SK-N-MC (cell line): ENCODE results near the gene PLA2G4B.
A peak's percentile ranks its signal among the peaks of the same experiment; 100 is the strongest.

ENCODE experiments used
- DNase-seq: peaks from one replicate; pipeline ENCODE4 v3.0.0-alpha.2; 2011; ENCODE audit warnings: low read depth, low spot score
- H3K27ac ChIP-seq: fragments of 200-600 bp; sonication (generic); 2 replicates; pipeline ENCODE4 v1.5.1; 2016; ENCODE audit warnings: mixed run types
- H3K36me3 ChIP-seq: fragments of 200-600 bp; sonication (generic); 2 replicates; pipeline ENCODE4 v1.6.1; 2017; ENCODE audit warnings: antibody characterized with exemption, low read length, mixed read lengths; ENCODE audit not compliant: insufficient read depth
- H3K4me3 ChIP-seq: fragments of 200-600 bp; sonication (generic); 2 replicates; pipeline ENCODE4 v1.5.1; 2016
- H3K9ac ChIP-seq: fragments of 200-600 bp; sonication (generic); 2 replicates; pipeline ENCODE4 v1.8.0; 2017; ENCODE audit warnings: mixed run types, mixed read lengths; ENCODE audit not compliant: insufficient read length
- H3K9me3 ChIP-seq: fragments of 200-600 bp; sonication (generic); 2 replicates; pipeline ENCODE4 v1.6.1; 2017; ENCODE audit warnings: low read depth, mild to moderate bottlenecking, antibody characterized with exemption, low read length, moderate library complexity, mixed read lengths
- EZH2 ChIP-seq: fragments of 200-600 bp; sonication (generic); IDR thresholded peaks from one replicate; pipeline ENCODE4 v1.6.1; 2017; ENCODE audit warnings: antibody characterized with exemption
- FOXP2 ChIP-seq: optimal IDR thresholded peaks from 2 replicates; pipeline ENCODE3; 2011; ENCODE audit warnings: mild to moderate bottlenecking, moderate library complexity; ENCODE audit not compliant: insufficient read depth; ENCODE audit errors: extremely low read length, control extremely low read depth
- POLR2AphosphoS5 ChIP-seq: IDR thresholded peaks from 2 replicates; pipeline ENCODE4 v1.6.1; 2012; ENCODE audit warnings: mild to moderate bottlenecking, low read depth, low read length, borderline replicate concordance

Gene PLA2G4B

GRCh38 chr15:41795996-41796856 lies 42.4 kb upstream of the PLA2G4B start:
- no peak for TF ChIP-seq FOXP2
- TF ChIP-seq POLR2AphosphoS5 = no peak; the same call in 1 of the 2 replicates
- TF ChIP-seq EZH2 = no peak
- peak overlapping the region; percentile 53 for H3K9ac ChIP-seq
- no peaks in the 10 kb centered on the region for H3K36me3 ChIP-seq
- peak overlapping the region; percentile 99 for H3K27ac ChIP-seq
- H3K4me3 ChIP-seq = peak overlapping the region; percentile 77
- DNase-seq = peak; percentile 80
- H3K9me3 ChIP-seq = no peaks in the 10 kb centered on the region

DNA sequence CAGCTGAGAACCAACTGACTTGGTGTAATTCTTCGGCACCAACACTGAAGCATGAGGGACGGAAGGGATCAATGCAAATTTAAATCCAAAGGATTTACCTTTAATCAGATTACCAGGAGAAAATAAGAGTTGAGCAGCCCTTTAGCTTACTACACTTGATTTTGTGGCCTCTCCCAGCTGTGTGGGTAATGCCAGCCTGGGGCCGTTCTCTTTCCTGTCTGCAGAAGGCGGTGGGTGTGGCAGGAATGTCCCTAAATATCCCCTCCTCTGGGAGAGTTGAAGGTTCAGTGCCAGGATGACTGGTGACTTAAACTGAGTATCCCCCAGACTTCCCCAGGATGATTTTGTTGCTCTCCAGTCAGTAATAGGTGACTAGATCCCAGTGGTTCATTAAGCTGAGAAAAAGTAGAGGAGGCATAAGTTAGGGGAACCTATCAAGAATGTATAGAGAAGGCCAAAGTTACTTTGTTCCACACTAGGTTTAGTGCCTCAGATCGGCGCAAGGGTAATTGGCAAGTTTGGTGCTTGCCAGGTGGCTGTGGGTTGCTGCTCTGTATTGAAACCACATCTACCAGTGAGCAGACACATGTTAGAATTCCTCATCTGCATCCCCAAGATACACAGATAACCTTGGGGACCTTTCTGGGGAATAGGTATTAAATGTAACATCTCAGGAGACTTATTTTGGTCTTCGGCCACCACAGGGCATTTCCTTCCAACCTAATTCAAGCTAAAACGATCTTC lies 41.3 kb upstream of the PLA2G4B start:
- no peak for DNase-seq
- TF ChIP-seq FOXP2 (no peak), POLR2AphosphoS5 (no peak), EZH2 (no peak)
- Histone ChIP-seq H3K36me3 (no peaks in the 10 kb centered on the region), H3K4me3 (peak overlapping the region; percentile 77), H3K9ac (peak overlapping the region; percentile 53), H3K27ac (peak overlapping the region; percentile 99; the same call in 1 of the 2 replicates), H3K9me3 (no peaks in the 10 kb centered on the region)

DNA sequence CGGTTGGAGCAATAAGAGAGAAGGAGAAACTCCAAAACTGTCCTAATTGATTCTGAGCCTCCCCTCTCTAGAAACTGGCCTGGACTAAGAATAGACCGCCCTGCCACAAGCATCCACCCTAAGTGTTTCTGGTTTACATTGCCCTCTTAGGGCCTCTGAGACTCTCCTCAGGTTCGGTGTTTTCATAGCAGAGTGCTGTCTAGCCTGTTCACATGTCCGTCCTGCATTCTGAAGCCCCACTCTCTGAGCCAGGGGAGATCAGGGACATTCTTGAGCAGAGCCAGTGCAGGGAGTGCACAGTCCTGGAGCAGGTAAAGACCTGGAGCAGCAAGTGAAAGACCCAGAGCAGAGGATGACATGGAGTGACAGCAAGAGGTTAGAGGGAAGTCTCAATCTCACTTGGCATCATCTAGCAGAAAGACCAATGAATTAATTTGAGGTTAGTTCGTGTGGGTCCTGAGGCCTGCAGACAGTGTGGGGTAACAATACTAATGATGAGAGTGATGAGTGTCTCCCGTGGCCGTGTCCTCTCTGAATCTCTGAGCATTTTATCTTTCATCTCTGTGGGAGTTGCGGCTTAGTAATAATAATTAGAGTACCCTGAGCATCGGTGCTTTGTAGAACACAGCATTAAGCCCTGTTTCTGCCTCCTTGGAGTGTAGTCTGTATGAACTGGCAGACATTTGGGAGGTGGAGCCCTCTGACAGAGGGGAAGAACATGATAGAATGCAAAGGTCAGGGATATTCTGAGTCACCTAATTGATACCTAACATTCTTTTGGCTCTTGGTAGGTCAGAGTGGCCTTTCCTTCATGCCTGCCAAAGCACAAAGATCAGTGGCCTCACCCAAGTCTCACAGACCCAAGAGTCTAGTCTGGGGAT lies 39.8 kb upstream of the PLA2G4B start:
- H3K27ac ChIP-seq = no peak overlapping the region

DNA sequence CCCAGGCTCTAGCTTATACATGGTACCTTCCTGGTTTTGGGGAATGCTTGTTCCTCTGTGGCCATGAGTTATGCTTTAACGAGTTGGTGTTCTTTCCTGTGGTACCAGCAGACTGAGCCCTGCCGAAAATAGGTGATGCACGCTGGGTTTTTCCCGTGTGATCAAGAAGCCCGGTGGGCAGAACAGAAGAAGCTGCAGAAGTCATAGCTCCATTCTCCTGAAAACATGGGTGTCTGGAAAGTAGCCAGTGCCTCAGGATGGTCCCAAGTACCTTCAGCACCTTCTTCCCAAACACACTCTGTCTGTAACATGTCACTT lies 39.2 kb upstream of the PLA2G4B start:
- no peak overlapping the region for H3K9ac ChIP-seq
- no peak overlapping the region for H3K27ac ChIP-seq
- H3K9me3 ChIP-seq = no peaks in the 10 kb centered on the region
- no peak overlapping the region for H3K4me3 ChIP-seq
- TF ChIP-seq POLR2AphosphoS5 = no peak
- TF ChIP-seq FOXP2 = no peak
- TF ChIP-seq EZH2 = no peak
- DNase-seq = no peak
- H3K36me3 ChIP-seq = no peaks in the 10 kb centered on the region

More for the DNA sequence above, 39.8 kb upstream of the PLA2G4B start:
- Histone ChIP-seq H3K4me3 (no peak overlapping the region), H3K9me3 (no peaks in the 10 kb centered on the region), H3K36me3 (no peaks in the 10 kb centered on the region), H3K9ac (no peak overlapping the region)
- no peak for DNase-seq
- TF ChIP-seq EZH2 = no peak
- no peak for TF ChIP-seq POLR2AphosphoS5
- no peak for TF ChIP-seq FOXP2

DNA sequence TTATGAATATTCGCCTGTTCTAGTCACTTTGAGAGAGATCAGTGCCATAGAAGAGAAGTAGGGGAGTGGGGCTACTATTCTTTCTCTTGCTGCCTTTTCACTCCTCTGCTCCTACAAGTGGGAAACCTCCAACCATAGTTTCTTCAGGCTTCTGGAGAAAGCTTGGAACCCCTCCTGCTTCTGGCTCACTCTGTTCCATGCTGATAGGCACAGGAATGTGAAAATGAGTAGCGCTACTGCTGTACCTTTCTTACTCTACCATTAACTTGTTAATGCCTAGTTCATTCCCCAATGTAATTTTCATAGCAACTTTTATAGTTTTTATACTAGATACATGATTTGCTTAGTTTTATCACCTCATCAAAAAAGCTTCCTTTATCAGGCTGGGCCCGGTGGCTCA lies 37.5 kb upstream of the PLA2G4B start:
- no peak overlapping the region for H3K4me3 ChIP-seq
- H3K9me3 ChIP-seq = no peaks in the 10 kb centered on the region
- H3K9ac ChIP-seq = no peak overlapping the region
- no peak for DNase-seq
- no peak overlapping the region for H3K27ac ChIP-seq
- TF ChIP-seq EZH2 (no peak), FOXP2 (no peak), POLR2AphosphoS5 (no peak)
- H3K36me3 ChIP-seq = no peaks in the 10 kb centered on the region

DNA sequence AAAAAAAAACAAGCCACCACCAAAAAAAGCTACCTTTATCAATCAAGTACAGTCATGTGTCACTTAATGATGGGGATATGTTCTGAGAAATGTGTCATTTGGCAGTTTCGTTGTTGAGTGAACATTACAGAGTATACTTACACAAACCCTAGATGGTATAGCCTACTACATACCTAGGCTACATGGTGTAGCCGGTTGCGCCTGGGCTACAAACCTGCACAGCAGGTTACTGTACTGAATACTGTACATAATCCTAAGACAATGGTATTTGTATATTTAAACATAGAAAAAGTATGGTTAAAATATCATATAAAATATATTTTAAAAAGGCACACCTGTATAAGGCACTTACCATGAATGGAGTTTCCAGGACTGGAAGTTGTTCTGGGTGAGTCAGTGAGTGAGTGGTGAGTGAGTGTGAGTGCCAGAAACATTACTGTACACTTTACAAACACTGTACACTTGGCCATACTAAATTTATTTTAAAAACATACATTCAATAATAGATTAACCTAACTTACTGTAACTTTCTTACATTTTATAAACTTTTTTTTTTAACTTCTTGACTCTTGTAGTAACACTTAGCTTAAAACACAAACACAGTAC lies 36.7 kb upstream of the PLA2G4B start:
- DNase-seq = no peak
- Histone ChIP-seq H3K36me3 (no peaks in the 10 kb centered on the region), H3K9ac (no peak overlapping the region), H3K4me3 (no peak overlapping the region), H3K9me3 (no peaks in the 10 kb centered on the region), H3K27ac (no peak overlapping the region)
- TF ChIP-seq FOXP2 = no peak
- no peak for TF ChIP-seq POLR2AphosphoS5
- no peak for TF ChIP-seq EZH2

DNA sequence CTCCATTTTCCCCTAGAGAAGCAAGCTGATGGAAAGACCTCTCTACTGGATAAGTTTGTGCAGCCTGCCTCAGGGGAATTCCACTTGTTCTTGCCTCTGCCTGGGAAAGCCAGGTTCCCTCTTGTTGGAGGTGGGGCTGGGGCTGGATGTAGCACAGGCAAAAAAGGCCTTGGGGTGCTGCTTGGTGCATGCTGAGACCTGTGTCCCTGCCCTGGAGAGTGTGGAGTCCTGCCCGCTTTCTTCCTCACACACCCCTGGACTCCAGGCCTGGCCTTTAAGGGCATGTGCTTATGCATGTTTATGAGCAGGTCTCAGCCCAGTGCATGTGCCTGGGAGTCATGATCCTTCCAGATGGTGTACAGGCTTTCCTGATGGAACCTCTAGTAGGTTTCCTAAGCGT lies 34.3 kb upstream of the PLA2G4B start:
- TF ChIP-seq FOXP2 = no peak
- TF ChIP-seq EZH2 = no peak
- no peak for TF ChIP-seq POLR2AphosphoS5
- no peak for DNase-seq
- no peaks in the 10 kb centered on the region for H3K36me3 ChIP-seq
- H3K4me3 ChIP-seq = no peak overlapping the region
- no peaks in the 10 kb centered on the region for H3K9me3 ChIP-seq
- H3K9ac ChIP-seq = no peak overlapping the region
- no peak overlapping the region for H3K27ac ChIP-seq
